ENCODE results near the gene EMILIN3. TPM values are rescaled to one million over a fixed set of nuclear protein-coding genes. Genes with fewer than 3 reads are reported as not detected.

EMILIN3 gene
- total and polyA plus RNA-seq, 7 donors = 0.12 to 1.5 (median 0.47) TPM; not detected in 1

GRCh38 chr20:41340327-41341055 is 26.1 kb downstream of the EMILIN3 start, which contains the start of gene LPIN3:
TSS of gene LPIN3 (plus strand) at chr20:41340821. CDS start at chr20:41345804, 4,983 bp downstream.
- Histone ChIP-seq H3K9me3 (no peaks in the 10 kb centered on the region), H3K36me3 (ENCODE audit: insufficient read depth in 1 of 2, low read depth in 1 of 2) (no peaks in the 10 kb centered on the region), H3K4me3 (peak within 1 kb of the TSS; percentile 52), H3K27ac (peak within 1 kb of the TSS; percentile 60), H3K27me3 (ENCODE audit: insufficient read depth in 3 of 3, low read length in 2 of 3) (no peaks in the 10 kb centered on the region), H3K4me1 (peaks cover 11% of the 10 kb centered on the region)
- no peak for TF ChIP-seq CTCF (IDR thresholded peaks at IDR 0.05)
- ATAC-seq (peak; percentile 68 to 84 (median 78)), DNase-seq (peak; percentile 84 to 90)
- 23 to 30% (median 25%) methylated on average over 31 to 33 of the region's 33 CpGs for WGBS, 3 donors
- intact Hi-C loops (cut with DNase I) = loop anchor here (2.0 to 5.0 kb wide), 4 partner anchors 70 to 206 kb away; no protein-coding TSS in a partner anchor

GRCh38 chr20:41339957-41340326 is 26.7 kb downstream of the EMILIN3 start:
- Histone ChIP-seq H3K36me3 (ENCODE audit: insufficient read depth in 1 of 2, low read depth in 1 of 2) (no peaks in the 10 kb centered on the region), H3K27ac (peak overlapping the region; percentile 60), H3K9me3 (no peaks in the 10 kb centered on the region), H3K4me3 (peak overlapping the region; percentile 52), H3K27me3 (ENCODE audit: insufficient read depth in 3 of 3, low read length in 2 of 3) (no peaks in the 10 kb centered on the region), H3K4me1 (peaks cover 11% of the 10 kb centered on the region)
- TF ChIP-seq CTCF (IDR thresholded peaks at IDR 0.05) = peak; percentile 100
- WGBS, 3 donors = 7 to 11% (median 7%) methylated on average over 25 of the region's 25 CpGs
- DNase-seq = peak; percentile 81 to 90
- intact Hi-C loops (cut with DNase I) = loop anchor here (1.0 to 10.0 kb wide), 8 partner anchors 71 to 375 kb away; no protein-coding TSS in a partner anchor
- ATAC-seq = peak; percentile 84 to 93 (median 86)

GRCh38 chr20:41336711-41337492 is 29.7 kb downstream of the EMILIN3 start:
- peaks cover 11% of the 10 kb centered on the region for H3K4me1 ChIP-seq
- intact Hi-C loops (cut with DNase I) = loop anchor here in 1 of 2 donors (5.0 to 10.0 kb wide), 2 partner anchors 105 to 372 kb away; no protein-coding TSS in a partner anchor

GRCh38 chr20:41335591-41335990 is 31.0 kb downstream of the EMILIN3 start:
- TF ChIP-seq CTCF (IDR thresholded peaks at IDR 0.05) = no peak
- no peak for ATAC-seq
- Histone ChIP-seq H3K36me3 (ENCODE audit: insufficient read depth in 1 of 2, low read depth in 1 of 2) (no peaks in the 10 kb centered on the region), H3K27me3 (ENCODE audit: insufficient read depth in 3 of 3, low read length in 2 of 3) (no peaks in the 10 kb centered on the region), H3K4me3 (no peak overlapping the region), H3K4me1 (peaks cover 11% of the 10 kb centered on the region), H3K9me3 (no peaks in the 10 kb centered on the region), H3K27ac (no peak overlapping the region)
- intact Hi-C loops (cut with DNase I) = loop anchor here in 1 of 2 donors (5.0 to 10.0 kb wide), 2 partner anchors 103 to 371 kb away; no protein-coding TSS in a partner anchor
- WGBS, 3 donors = 75 to 91% (median 83%) methylated on average over 1 of the region's 1 CpG
- DNase-seq = no peak

More at GRCh38 chr20:41336711-41337492, 29.7 kb downstream of the EMILIN3 start:
- TF ChIP-seq CTCF (IDR thresholded peaks at IDR 0.05) = no peak
- H3K27ac ChIP-seq = no peak overlapping the region
- no peaks in the 10 kb centered on the region for H3K9me3 ChIP-seq
- H3K4me3 ChIP-seq = no peak overlapping the region
- 45 to 62% (median 48%) methylated on average over 4 of the region's 4 CpGs for WGBS, 3 donors
- ATAC-seq = peak in 3 of 4 donors; percentile 36 to 72 (median 49)
- DNase-seq = peak in 1 of 2 donors; percentile 72
- H3K36me3 ChIP-seq (ENCODE audit: insufficient read depth in 1 of 2, low read depth in 1 of 2) = no peaks in the 10 kb centered on the region
- H3K27me3 ChIP-seq (ENCODE audit: insufficient read depth in 3 of 3, low read length in 2 of 3) = no peaks in the 10 kb centered on the region

Measured in psoas muscle (tissue), 8 donors.